Activated CD4-positive, alpha-beta memory T cell treated with anti-CD3 and anti-CD28 coated beads for 36 hours (primary cell): ENCODE results near the gene HPF1. TPM values are rescaled to one million over a fixed set of nuclear protein-coding genes. Genes with fewer than 3 reads are reported as not detected.

Source experiments
- CTCF ChIA-PET: fragments of 350-600 bp; sonication (Branson Sonifier 250); formaldehyde crosslinking; loops from one replicate; lab custom pipeline; 2021; ENCODE audit warnings: antibody characterized with exemption, inconsistent platforms; lab: Charles Lee
- POLR2A ChIA-PET: fragments of 350-600 bp; sonication (Branson Sonifier 250); formaldehyde crosslinking; loops from one replicate; lab custom pipeline; 2021; ENCODE audit warnings: antibody characterized with exemption; lab: Charles Lee
- DNase-seq: peaks from one replicate; pipeline ENCODE4 v3.0.0-alpha.2; 2020
- H3K27ac Mint-ChIP-seq: one replicate; pipeline ENCODE4 v1.8.0; 2021; ENCODE audit warnings: mixed read lengths
- H3K27me3 Mint-ChIP-seq: one replicate; pipeline ENCODE4 v1.8.0; 2021; ENCODE audit warnings: mixed read lengths
- H3K36me3 Mint-ChIP-seq: one replicate; pipeline ENCODE4 v1.8.0; 2021; ENCODE audit warnings: mixed read lengths
- H3K4me1 Mint-ChIP-seq: one replicate; pipeline ENCODE4 v1.8.0; 2021; ENCODE audit warnings: low read depth, mixed read lengths
- H3K4me3 Mint-ChIP-seq: one replicate; pipeline ENCODE4 v1.8.0; 2021; ENCODE audit warnings: mild to moderate bottlenecking, mixed read lengths
- H3K9me3 Mint-ChIP-seq: one replicate; pipeline ENCODE4 v1.8.0; 2021; ENCODE audit warnings: mixed read lengths
- intact Hi-C: fragments of 100-400 bp; cut with micrococcal nuclease; formaldehyde crosslinking; loops from one replicate; pipeline ENCODE4 v1.15.1; 2023
- total RNA-seq, 2 experiments: library from RNA; stranded (reverse); gene quantifications; one replicate each; pipeline ENCODE4 v1.2.3, GENCODE V29; 2021

Gene HPF1
- total RNA-seq, 2 experiments from 2014 or later: 36.6 to 41.1 TPM

DNA sequence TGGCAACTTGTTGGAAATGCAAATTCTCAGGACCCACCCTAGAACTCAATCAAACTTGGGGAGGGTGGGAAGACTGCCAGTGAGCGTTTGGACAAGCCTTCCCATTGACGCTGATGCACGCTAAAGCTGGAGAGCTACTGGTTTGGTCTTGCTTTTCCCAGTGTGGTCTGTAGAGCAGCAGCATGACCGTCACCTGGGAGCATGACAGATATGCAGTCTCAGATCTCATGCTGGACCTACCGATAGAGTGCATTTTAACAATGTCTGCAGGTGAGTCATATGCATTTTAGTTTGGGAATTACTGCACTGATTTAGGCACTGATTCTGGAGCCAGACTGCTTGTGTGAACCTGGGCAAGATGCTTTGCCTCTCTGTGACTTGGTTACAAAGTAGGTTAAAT is 27.2 kb downstream of the HPF1 start:
- Mint-ChIP-seq H3K4me3 (no peak overlapping the region), H3K4me1 (no peaks in the 10 kb centered on the region), H3K9me3 (no peaks in the 10 kb centered on the region), H3K27me3 (no peaks in the 10 kb centered on the region), H3K36me3 (peaks cover 18% of the 10 kb centered on the region), H3K27ac (no peak overlapping the region)
- ChIA-PET CTCF (no interaction called here), POLR2A (no interaction called here)
- DNase-seq: no peak
- intact Hi-C loops: no loop called here

- ChIA-PET POLR2A (no interaction called here), CTCF (interaction anchor here (1.5 kb wide), 1 partner anchor 114 kb away, joined by 6 read pairs; no protein-coding TSS in a partner anchor)
- Mint-ChIP-seq H3K4me1 (no peaks in the 10 kb centered on the region), H3K4me3 (no peak overlapping the region), H3K9me3 (no peaks in the 10 kb centered on the region), H3K36me3 (peaks cover 15% of the 10 kb centered on the region), H3K27me3 (no peaks in the 10 kb centered on the region), H3K27ac (peak overlapping the region; percentile 9)
- DNase-seq: no peak
- intact Hi-C loops: no loop called here
These were observed 30.1 kb downstream of the HPF1 start for GRCh38 chr4:169727616-169728015.

GRCh38 chr4:169724260-169724659 is 33.5 kb downstream of the HPF1 start:
- CTCF ChIA-PET: no interaction called here
- Mint-ChIP-seq H3K9me3 (no peaks in the 10 kb centered on the region), H3K4me1 (peaks cover 11% of the 10 kb centered on the region), H3K27ac (no peak overlapping the region), H3K4me3 (no peak overlapping the region), H3K36me3 (peaks cover 4% of the 10 kb centered on the region), H3K27me3 (no peaks in the 10 kb centered on the region)
- POLR2A ChIA-PET: no interaction called here
- no peak for DNase-seq
- intact Hi-C loops: loop anchor here (5.0 kb wide), 1 partner anchor 33 kb away; the partner anchor contains the start of gene HPF1

- Mint-ChIP-seq H3K36me3 (peaks cover 2% of the 10 kb centered on the region), H3K27ac (no peak overlapping the region), H3K9me3 (no peaks in the 10 kb centered on the region), H3K4me3 (no peak overlapping the region), H3K4me1 (peaks cover 11% of the 10 kb centered on the region), H3K27me3 (no peaks in the 10 kb centered on the region)
- ChIA-PET POLR2A (interaction anchor here (0.6 kb wide), 1 partner anchor 17 kb away, joined by 3 read pairs; no protein-coding TSS in a partner anchor), CTCF (interaction anchor here (0.7 to 1.0 kb wide), 2 partner anchors 9 to 304 kb away, joined by 4 read pairs; no protein-coding TSS in a partner anchor)
- intact Hi-C loops: loop anchor here (1.0 to 5.0 kb wide), 2 partner anchors 34 to 111 kb away; partner anchors contain the start of genes HPF1 and NEK1
- DNase-seq: no peak
These were observed 34.4 kb downstream of the HPF1 start for GRCh38 chr4:169723207-169723965.

DNA sequence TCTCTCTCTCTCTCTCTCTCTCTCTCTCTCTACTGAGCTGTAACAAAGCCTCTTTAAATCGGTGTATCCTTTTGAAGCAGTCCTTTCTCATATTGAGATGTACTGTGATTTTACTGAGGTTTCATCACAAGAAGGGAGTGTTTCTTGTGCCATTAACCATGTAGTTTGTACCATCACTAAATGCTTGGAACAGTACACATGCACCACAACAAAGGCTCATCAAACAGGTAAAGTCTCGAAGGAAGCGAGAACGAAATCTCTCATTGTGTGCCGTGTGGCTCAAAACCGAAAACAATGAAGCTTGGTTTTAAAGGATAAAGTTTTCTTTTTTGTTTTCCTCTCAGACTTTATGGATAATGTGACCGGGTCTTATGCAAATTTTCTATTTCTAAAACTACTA is 37.2 kb downstream of the HPF1 start:
- no peaks in the 10 kb centered on the region for H3K36me3 Mint-ChIP-seq
- intact Hi-C loops: loop anchor here (5.0 kb wide), 1 partner anchor 37 kb away; the partner anchor contains the start of gene HPF1
- DNase-seq: no peak
- peaks cover 11% of the 10 kb centered on the region for H3K4me1 Mint-ChIP-seq
- H3K9me3 Mint-ChIP-seq: no peaks in the 10 kb centered on the region
- ChIA-PET POLR2A (no interaction called here), CTCF (no interaction called here)
- H3K27me3 Mint-ChIP-seq: no peaks in the 10 kb centered on the region
- H3K4me3 Mint-ChIP-seq: no peak overlapping the region
- no peak overlapping the region for H3K27ac Mint-ChIP-seq

GRCh38 chr4:169716677-169717076 is 41.1 kb downstream of the HPF1 start:
- no peak overlapping the region for H3K4me3 Mint-ChIP-seq
- CTCF ChIA-PET: no interaction called here

GRCh38 chr4:169715826-169716225 is 41.9 kb downstream of the HPF1 start:
- no peaks in the 10 kb centered on the region for H3K27me3 Mint-ChIP-seq
- peaks cover 9% of the 10 kb centered on the region for H3K36me3 Mint-ChIP-seq
- no peak overlapping the region for H3K4me3 Mint-ChIP-seq
- no peak overlapping the region for H3K27ac Mint-ChIP-seq
- POLR2A ChIA-PET: no interaction called here
- H3K9me3 Mint-ChIP-seq: no peaks in the 10 kb centered on the region
- CTCF ChIA-PET: no interaction called here
- intact Hi-C loops: loop anchor here (10.0 kb wide), 1 partner anchor 51 kb away; no protein-coding TSS in a partner anchor
- no peak for DNase-seq
- H3K4me1 Mint-ChIP-seq: peaks cover 10% of the 10 kb centered on the region

More at GRCh38 chr4:169716677-169717076, 41.1 kb downstream of the HPF1 start:
- H3K4me1 Mint-ChIP-seq: peaks cover 14% of the 10 kb centered on the region
- DNase-seq: no peak
- POLR2A ChIA-PET: no interaction called here
- no peaks in the 10 kb centered on the region for H3K9me3 Mint-ChIP-seq
- no peak overlapping the region for H3K27ac Mint-ChIP-seq
- peaks cover 9% of the 10 kb centered on the region for H3K36me3 Mint-ChIP-seq
- no peaks in the 10 kb centered on the region for H3K27me3 Mint-ChIP-seq
- intact Hi-C loops: loop anchor here (10.0 kb wide), 1 partner anchor 52 kb away; no protein-coding TSS in a partner anchor

DNA sequence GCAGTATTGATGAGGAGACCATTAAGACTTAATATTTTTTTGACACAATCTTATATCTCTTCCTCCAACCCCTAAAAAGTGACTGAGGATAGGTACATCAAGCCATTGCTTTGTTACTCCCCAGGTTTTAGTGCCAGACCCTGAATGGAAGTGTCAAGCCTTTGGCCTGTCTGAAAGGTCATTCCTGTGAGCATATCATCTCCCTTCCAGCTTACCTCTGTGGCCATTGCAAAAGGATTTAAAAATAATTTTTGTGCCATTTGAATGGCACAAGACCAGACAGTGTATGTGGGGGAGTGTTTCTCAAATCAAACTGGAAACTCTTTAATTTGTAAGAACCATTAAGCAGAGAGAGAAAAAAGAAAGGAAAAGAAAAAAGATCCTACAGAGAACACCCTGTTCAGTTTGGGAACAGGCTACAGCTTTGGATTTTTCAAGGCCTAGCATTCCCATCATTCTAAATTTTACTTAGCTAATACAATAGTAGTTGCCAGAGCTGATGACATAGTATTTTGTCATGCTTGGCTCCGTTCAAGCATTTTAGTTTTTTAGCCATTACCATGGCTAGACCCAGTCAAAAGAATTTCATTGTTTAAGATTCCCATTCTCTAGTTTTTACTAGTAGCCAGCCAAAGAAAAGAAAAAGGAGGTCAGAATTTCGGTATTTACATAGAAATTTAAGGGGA is 49.6 kb downstream of the HPF1 start:
- no peak overlapping the region for H3K4me3 Mint-ChIP-seq
- DNase-seq: no peak
- ChIA-PET POLR2A (no interaction called here), CTCF (no interaction called here)
- H3K4me1 Mint-ChIP-seq: peaks cover 3% of the 10 kb centered on the region
- intact Hi-C loops: no loop called here
- H3K27ac Mint-ChIP-seq: no peak overlapping the region
- H3K36me3 Mint-ChIP-seq: peaks cover 9% of the 10 kb centered on the region
- H3K9me3 Mint-ChIP-seq: no peaks in the 10 kb centered on the region
- no peaks in the 10 kb centered on the region for H3K27me3 Mint-ChIP-seq

- ChIA-PET CTCF (no interaction called here), POLR2A (no interaction called here)
- Mint-ChIP-seq H3K9me3 (no peaks in the 10 kb centered on the region), H3K4me3 (no peak overlapping the region), H3K27ac (no peak overlapping the region), H3K36me3 (peaks cover 26% of the 10 kb centered on the region), H3K27me3 (no peaks in the 10 kb centered on the region), H3K4me1 (no peaks in the 10 kb centered on the region)
- no peak for DNase-seq
- intact Hi-C loops: no loop called here
These were observed 59.4 kb downstream of the HPF1 start for GRCh38 chr4:169698331-169698730.

- Mint-ChIP-seq H3K27ac (no peak overlapping the region), H3K27me3 (no peaks in the 10 kb centered on the region), H3K4me1 (peaks cover 6% of the 10 kb centered on the region), H3K36me3 (peaks cover 19% of the 10 kb centered on the region), H3K4me3 (no peak overlapping the region), H3K9me3 (no peaks in the 10 kb centered on the region)
- intact Hi-C loops: no loop called here
- CTCF ChIA-PET: no interaction called here
- POLR2A ChIA-PET: no interaction called here
- DNase-seq: no peak
These were observed 67.0 kb downstream of the HPF1 start for GRCh38 chr4:169690787-169691186.

GRCh38 chr4:169689681-169690080 is 68.1 kb downstream of the HPF1 start:
- H3K9me3 Mint-ChIP-seq: no peaks in the 10 kb centered on the region
- ChIA-PET CTCF (no interaction called here), POLR2A (no interaction called here)
- intact Hi-C loops: no loop called here
- peaks cover 19% of the 10 kb centered on the region for H3K36me3 Mint-ChIP-seq
- H3K27ac Mint-ChIP-seq: no peak overlapping the region
- no peak overlapping the region for H3K4me3 Mint-ChIP-seq
- no peak for DNase-seq
- no peaks in the 10 kb centered on the region for H3K27me3 Mint-ChIP-seq
- H3K4me1 Mint-ChIP-seq: peaks cover 6% of the 10 kb centered on the region

DNA sequence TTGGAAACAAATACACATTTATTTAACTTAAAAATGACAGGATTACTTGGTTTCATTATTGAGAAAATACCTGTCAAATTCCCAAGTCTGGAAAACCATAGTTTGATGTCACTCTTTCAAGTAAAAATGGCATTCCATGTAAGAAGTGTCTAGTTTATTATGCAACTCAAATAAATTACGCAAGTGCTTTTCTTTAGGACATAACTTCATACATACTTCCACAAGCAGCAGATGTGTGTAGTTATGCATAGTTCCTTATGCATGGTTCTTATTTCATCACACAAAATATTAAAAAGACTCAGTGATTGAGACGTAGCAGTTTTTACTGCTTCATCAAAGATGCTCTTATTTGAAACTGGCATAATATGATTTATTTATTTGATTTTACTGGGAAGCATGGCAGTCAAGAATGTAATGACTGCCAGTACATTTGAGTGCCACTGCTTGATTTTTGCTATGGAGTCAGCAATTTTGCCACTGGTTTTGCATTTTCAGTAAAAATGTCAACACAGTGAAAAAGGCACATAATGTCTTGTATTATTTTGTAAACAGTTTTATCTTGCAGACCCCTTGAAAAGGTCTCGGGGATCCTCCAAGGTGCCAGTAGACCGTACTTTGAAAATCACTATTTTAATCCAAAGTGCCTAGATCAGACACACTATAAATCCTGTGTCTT is 75.2 kb downstream of the HPF1 start:
- H3K27ac Mint-ChIP-seq: no peak overlapping the region
- intact Hi-C loops: no loop called here
- H3K4me3 Mint-ChIP-seq: no peak overlapping the region
- H3K4me1 Mint-ChIP-seq: peaks cover 2% of the 10 kb centered on the region
- H3K9me3 Mint-ChIP-seq: no peaks in the 10 kb centered on the region
- no peak for DNase-seq
- peaks cover 20% of the 10 kb centered on the region for H3K36me3 Mint-ChIP-seq
- no peaks in the 10 kb centered on the region for H3K27me3 Mint-ChIP-seq
- POLR2A ChIA-PET: no interaction called here
- CTCF ChIA-PET: no interaction called here
